Measurements from ENCODE around the gene UQCC2. TPM values are rescaled to one million over a fixed set of nuclear protein-coding genes. Genes with fewer than 3 reads are reported as not detected.

The UQCC2 gene
- total RNA-seq, 1 donor from 2014 or later = 99.4 TPM

DNA sequence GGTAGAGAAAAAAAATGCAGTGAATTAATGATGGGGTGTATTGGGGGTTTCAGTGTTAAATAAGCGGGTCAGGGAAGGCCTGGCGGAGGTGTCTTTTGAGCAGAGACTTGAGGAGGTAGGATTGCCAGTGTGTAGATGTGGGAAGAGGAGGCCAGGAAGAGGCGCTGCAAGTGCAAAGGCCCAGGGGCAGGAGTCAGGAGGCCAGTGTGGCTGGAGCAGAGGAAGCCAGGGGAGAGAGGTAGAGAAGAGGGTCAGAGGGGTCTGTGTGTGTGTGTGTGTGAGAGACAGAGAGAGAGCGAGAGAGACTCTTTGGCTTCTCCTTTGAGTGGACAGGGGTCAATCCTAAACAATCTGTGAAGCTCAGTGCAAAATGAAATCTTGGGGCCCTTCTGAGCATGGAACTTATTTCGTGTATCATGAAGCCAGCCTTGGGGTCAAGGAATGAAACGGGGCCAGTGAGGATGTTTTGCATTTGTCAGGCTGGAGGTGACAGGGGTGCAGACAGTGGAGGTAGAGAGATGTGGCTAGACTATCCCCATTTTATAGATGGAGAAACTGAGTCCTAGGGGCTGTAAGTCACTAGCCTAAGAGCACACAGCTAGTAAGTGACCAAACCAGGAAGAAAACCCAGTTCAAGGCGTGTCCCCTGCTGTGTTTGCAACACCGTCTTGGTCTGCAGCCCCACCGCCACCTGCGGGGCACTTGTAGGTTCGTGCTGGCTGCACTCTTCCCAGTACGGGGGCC, 44.9 kb upstream of the UQCC2 start:
- H3K36me3 Mint-ChIP-seq (ENCODE audit: insufficient read depth) = no peaks in the 10 kb centered on the region
- peaks cover 3% of the 10 kb centered on the region for H3K4me1 Mint-ChIP-seq (ENCODE audit: low read depth)
- no peaks in the 10 kb centered on the region for H3K9me3 Mint-ChIP-seq (ENCODE audit: low read depth)
- H3K27me3 Mint-ChIP-seq = peaks cover 3% of the 10 kb centered on the region
- no peak overlapping the region for H3K27ac Mint-ChIP-seq
- no peak for DNase-seq (ENCODE audit: low spot score, unreplicated experiment)
- TF ChIP-seq, protein P1, sequence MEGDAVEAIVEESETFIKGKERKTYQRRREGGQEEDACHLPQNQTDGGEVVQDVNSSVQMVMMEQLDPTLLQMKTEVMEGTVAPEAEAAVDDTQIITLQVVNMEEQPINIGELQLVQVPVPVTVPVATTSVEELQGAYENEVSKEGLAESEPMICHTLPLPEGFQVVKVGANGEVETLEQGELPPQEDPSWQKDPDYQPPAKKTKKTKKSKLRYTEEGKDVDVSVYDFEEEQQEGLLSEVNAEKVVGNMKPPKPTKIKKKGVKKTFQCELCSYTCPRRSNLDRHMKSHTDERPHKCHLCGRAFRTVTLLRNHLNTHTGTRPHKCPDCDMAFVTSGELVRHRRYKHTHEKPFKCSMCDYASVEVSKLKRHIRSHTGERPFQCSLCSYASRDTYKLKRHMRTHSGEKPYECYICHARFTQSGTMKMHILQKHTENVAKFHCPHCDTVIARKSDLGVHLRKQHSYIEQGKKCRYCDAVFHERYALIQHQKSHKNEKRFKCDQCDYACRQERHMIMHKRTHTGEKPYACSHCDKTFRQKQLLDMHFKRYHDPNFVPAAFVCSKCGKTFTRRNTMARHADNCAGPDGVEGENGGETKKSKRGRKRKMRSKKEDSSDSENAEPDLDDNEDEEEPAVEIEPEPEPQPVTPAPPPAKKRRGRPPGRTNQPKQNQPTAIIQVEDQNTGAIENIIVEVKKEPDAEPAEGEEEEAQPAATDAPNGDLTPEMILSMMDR (IDR thresholded peaks at IDR 0.05; ENCODE audit: unreplicated experiment) = no peak
- H3K4me3 Mint-ChIP-seq (ENCODE audit: low read depth) = no peak overlapping the region

DNA sequence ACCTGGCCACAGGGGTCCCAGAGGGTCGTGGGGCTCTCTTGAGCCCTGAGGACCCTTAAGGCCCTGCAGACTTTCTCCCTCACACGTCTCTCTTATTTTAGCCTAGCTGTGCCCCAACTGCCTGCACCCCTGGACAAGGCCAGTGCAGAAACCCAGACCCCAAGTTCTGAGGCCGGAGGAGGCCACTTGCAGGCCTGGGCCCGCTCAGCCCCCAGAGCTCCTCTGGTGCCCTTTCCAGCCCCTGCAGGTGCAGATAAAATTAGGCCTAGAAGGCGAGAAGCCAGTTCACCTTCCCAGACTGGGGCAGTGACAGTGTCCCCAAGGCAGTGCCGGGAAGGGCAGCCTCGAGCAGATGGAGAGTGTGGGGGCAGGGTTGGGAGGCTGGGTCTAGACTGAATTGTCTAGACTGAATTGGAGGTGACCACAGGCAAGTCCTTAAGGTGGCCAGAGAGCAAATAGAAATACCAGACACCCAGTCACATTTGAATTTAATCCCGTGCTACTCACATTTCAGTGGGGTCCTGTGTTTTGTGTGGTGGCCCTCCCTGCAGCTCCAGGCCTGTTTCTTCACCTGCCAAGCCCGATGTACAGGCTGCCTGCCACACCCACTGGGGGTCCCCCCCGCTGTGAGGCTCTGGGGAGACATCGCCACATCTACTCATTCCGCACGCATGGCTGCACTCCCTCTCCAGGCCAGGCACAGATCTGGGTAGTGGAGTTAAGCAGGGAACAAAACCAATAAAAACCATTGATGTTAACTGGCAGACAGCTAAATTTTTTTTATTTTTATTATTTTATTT, 43.8 kb upstream of the UQCC2 start:
- no peak for DNase-seq (ENCODE audit: low spot score, unreplicated experiment)
- Mint-ChIP-seq H3K27me3 (peaks cover 11% of the 10 kb centered on the region), H3K4me3 (ENCODE audit: low read depth) (no peak overlapping the region), H3K9me3 (ENCODE audit: low read depth) (no peaks in the 10 kb centered on the region), H3K4me1 (ENCODE audit: low read depth) (peaks cover 3% of the 10 kb centered on the region), H3K36me3 (ENCODE audit: insufficient read depth) (no peaks in the 10 kb centered on the region), H3K27ac (no peak overlapping the region)
- TF ChIP-seq, protein P1 (IDR thresholded peaks at IDR 0.05; ENCODE audit: unreplicated experiment) = no peak

DNA sequence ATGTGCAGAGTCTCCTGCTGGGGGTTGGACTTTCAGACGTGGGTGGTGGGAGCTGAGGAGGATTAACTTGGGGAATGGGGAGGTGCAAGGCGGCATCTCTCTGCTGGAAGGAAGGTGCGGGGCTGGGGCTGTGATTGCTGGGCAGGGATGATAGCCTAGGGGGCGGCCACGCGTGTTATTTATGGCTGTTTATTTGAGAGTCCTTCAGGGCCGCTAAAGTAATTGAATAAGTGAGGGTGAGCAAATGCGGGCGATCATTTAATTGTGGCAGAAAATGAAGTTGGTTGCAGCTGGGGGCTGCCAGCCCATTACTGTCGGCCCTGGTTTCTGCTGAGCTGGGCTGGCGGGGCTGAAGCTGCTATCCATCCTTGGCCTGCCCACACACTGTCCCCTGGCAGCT, 42.7 kb upstream of the UQCC2 start:
- H3K4me3 Mint-ChIP-seq (ENCODE audit: low read depth) = no peak overlapping the region
- H3K9me3 Mint-ChIP-seq (ENCODE audit: low read depth) = no peaks in the 10 kb centered on the region
- H3K36me3 Mint-ChIP-seq (ENCODE audit: insufficient read depth) = no peaks in the 10 kb centered on the region
- no peak overlapping the region for H3K27ac Mint-ChIP-seq
- TF ChIP-seq, protein P1 (IDR thresholded peaks at IDR 0.05; ENCODE audit: unreplicated experiment) = no peak
- peaks cover 15% of the 10 kb centered on the region for H3K27me3 Mint-ChIP-seq
- no peak for DNase-seq (ENCODE audit: low spot score, unreplicated experiment)
- peaks cover 4% of the 10 kb centered on the region for H3K4me1 Mint-ChIP-seq (ENCODE audit: low read depth)

DNA sequence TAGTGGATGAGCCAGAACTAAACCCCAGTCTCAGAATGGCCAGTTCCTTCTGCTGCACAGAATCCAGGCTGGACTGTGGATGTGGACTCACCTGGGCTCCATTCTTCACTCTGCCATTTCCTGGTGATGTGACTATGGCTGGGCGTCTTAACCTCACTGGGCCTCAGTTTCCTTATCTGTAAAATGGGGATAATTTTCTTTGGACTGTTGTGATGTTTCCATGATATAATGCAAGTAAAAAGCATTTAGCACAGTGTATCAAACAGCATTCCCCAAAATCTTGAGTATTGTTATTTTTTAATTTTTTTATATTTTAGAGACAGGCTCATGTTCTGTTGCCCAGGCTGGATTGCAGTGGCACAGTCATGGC, 41.1 kb upstream of the UQCC2 start:
- Mint-ChIP-seq H3K4me1 (ENCODE audit: low read depth) (peaks cover 8% of the 10 kb centered on the region), H3K36me3 (ENCODE audit: insufficient read depth) (no peaks in the 10 kb centered on the region), H3K27me3 (peaks cover 17% of the 10 kb centered on the region), H3K27ac (no peak overlapping the region), H3K4me3 (ENCODE audit: low read depth) (no peak overlapping the region), H3K9me3 (ENCODE audit: low read depth) (no peaks in the 10 kb centered on the region)
- TF ChIP-seq, protein P1 (IDR thresholded peaks at IDR 0.05; ENCODE audit: unreplicated experiment) = no peak
- DNase-seq (ENCODE audit: low spot score, unreplicated experiment) = no peak

DNA sequence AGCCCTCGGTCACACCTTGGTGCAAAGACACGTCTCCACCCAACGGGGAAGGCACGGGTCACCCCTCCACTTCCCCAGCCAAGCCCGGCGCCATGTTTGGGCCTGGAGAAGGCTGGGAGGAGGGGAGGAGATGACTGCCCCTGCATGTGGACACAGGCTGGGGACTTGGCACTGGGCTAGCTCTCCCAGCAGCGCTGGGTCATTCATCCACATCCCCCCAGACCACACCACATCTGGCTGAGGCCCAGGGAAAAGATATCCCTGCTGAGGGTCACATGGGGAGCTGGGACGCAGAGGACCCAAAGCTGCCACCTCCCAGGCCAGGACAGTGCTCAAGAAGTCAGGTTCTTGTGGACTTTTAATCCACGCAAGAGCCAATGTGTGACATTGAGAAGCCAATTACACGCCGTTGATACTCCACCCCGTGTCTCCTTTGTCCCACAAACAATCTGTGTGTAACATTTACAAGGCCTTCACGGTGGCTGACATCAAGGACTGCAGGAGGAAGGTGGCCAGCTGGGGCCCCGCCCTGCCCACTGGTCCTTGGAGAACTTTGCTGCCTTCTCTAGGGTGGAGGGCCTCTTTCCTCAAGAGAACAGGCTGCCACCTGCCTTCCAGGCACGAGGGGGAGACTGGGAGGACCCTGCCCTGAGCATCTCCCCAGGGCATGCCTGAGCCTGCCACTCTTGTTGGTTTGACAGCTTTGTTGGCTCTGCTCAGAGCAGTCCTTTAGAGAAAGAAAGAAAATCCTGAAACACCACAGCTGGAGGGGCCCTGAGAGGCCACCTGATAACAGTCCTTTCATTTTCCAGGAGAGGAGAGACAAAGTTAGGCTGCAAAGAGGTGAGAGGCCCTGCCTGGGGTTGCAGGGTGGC, 40.5 kb upstream of the UQCC2 start:
- Mint-ChIP-seq H3K27me3 (peaks cover 19% of the 10 kb centered on the region), H3K9me3 (ENCODE audit: low read depth) (no peaks in the 10 kb centered on the region), H3K4me3 (ENCODE audit: low read depth) (no peak overlapping the region), H3K27ac (no peak overlapping the region), H3K4me1 (ENCODE audit: low read depth) (peaks cover 11% of the 10 kb centered on the region), H3K36me3 (ENCODE audit: insufficient read depth) (no peaks in the 10 kb centered on the region)
- TF ChIP-seq, protein P1 (IDR thresholded peaks at IDR 0.05; ENCODE audit: unreplicated experiment) = no peak
- DNase-seq (ENCODE audit: low spot score, unreplicated experiment) = no peak

Measured in progenitor cell of endocrine pancreas (in vitro differentiated cells).